Umbilical cord (tissue), 2 donors: ENCODE measurements around the gene RPS6KA3. TPM values are rescaled to one million over a fixed set of nuclear protein-coding genes. Genes with fewer than 3 reads are reported as not detected.

Experiments
- DNase-seq: peaks from one replicate; pipeline ENCODE4 v3.0.0-alpha.2; 2015; ENCODE audit warnings: low spot score
- total RNA-seq: library from RNA; depleted of rRNA; stranded (reverse); fragments of >200 nt; gene quantifications from one replicate; pipeline ENCODE4 v1.2.3, GENCODE V29; 2014; ENCODE audit warnings: low replicate concordance; ENCODE audit not compliant: insufficient read depth

RPS6KA3 gene
- 56.3 TPM for total RNA-seq

- peak; percentile 89 for DNase-seq
These were observed at the start of gene RPS6KA3 for GRCh38 chrX:20266810-20267606. RPS6KA3 (minus strand) TSS chrX:20266909; CDS start chrX:20266632, 277 bp downstream.

GRCh38 chrX:20315140-20315539 lies 48.4 kb upstream of the RPS6KA3 start:
- peak; percentile 32 for DNase-seq

GRCh38 chrX:20313899-20314298 lies 47.2 kb upstream of the RPS6KA3 start:
- DNase-seq = no peak

- DNase-seq = no peak
These were observed 45.3 kb upstream of the RPS6KA3 start for GRCh38 chrX:20312018-20312417.

GRCh38 chrX:20311505-20311904 lies 44.8 kb upstream of the RPS6KA3 start:
- no peak for DNase-seq

GRCh38 chrX:20309806-20310205 lies 43.1 kb upstream of the RPS6KA3 start:
- DNase-seq = no peak

GRCh38 chrX:20306668-20307067 lies 40.0 kb upstream of the RPS6KA3 start:
- no peak for DNase-seq

GRCh38 chrX:20300822-20301221 lies 34.1 kb upstream of the RPS6KA3 start:
- no peak for DNase-seq

- DNase-seq = no peak
These were observed 28.2 kb upstream of the RPS6KA3 start for GRCh38 chrX:20294957-20295356.

- no peak for DNase-seq
These were observed 27.6 kb upstream of the RPS6KA3 start for GRCh38 chrX:20294284-20294683.

- DNase-seq = peak; percentile 23
These were observed 18.8 kb upstream of the RPS6KA3 start for GRCh38 chrX:20285511-20285910.

GRCh38 chrX:20284992-20285391 lies 18.3 kb upstream of the RPS6KA3 start:
- DNase-seq = peak; percentile 47

GRCh38 chrX:20284444-20284843 lies 17.7 kb upstream of the RPS6KA3 start:
- DNase-seq = no peak

GRCh38 chrX:20280938-20281337 lies 14.2 kb upstream of the RPS6KA3 start:
- DNase-seq = no peak

GRCh38 chrX:20274121-20274520 lies 7.4 kb upstream of the RPS6KA3 start:
- no peak for DNase-seq

- no peak for DNase-seq
These were observed 5.0 kb upstream of the RPS6KA3 start for GRCh38 chrX:20271730-20272129.

GRCh38 chrX:20271186-20271585 lies 4.5 kb upstream of the RPS6KA3 start:
- DNase-seq = no peak

- no peak for DNase-seq
These were observed 3.8 kb upstream of the RPS6KA3 start for GRCh38 chrX:20270562-20270890.

GRCh38 chrX:20269848-20270561 lies 3.3 kb upstream of the RPS6KA3 start:
- no peak for DNase-seq

GRCh38 chrX:20267931-20268701 lies 1.4 kb upstream of the RPS6KA3 start:
- DNase-seq = peak; percentile 41

GRCh38 chrX:20267607-20267930 lies 860 bp upstream of the RPS6KA3 start:
- no peak for DNase-seq
